HepG2 (cell line): ENCODE results near the gene SLC27A1. TPM values are rescaled to one million over a fixed set of nuclear protein-coding genes. Genes with fewer than 3 reads are reported as not detected.

Experiments used
- ATAC-seq: fragments of 200-7000 bp; cut with Tn5 transposase; 3 replicates; pipeline ENCODE4 v1.9.1; 2020; ENCODE audit warnings: mild to moderate bottlenecking, moderate library complexity
- BruUV-seq: library from RNA; stranded (reverse); fragments of 400-500 nt; replicated peaks from 2 replicates; lab custom pipeline; 2021; lab: Mats Ljungman, UMichigan
- CTCF ChIA-PET: fragments of 300-600 bp; formaldehyde crosslinking; extraction: SDS; loops from one replicate; lab custom pipeline; 2021; ENCODE audit warnings: low total read pairs, inconsistent platforms, low intra/inter-chr PET ratio; lab: Yijun Ruan, JAX
- POLR2A ChIA-PET: fragments of 350-600 bp; sonication (Branson Sonifier 250); formaldehyde crosslinking; loops from one replicate; lab custom pipeline; 2020; ENCODE audit warnings: antibody characterized with exemption, inconsistent platforms; lab: Yijun Ruan, JAX
- DNase-seq: peaks from one replicate; pipeline ENCODE4 v3.0.0-alpha.2; 2015; ENCODE audit warnings: low spot score
- FAIRE-seq: peaks from 3 replicates; lab custom pipeline; 2011; peaks lifted over from hg19 to GRCh38; lab: Jason Lieb, UNC
- H2AFZ ChIP-seq: one replicate; pipeline ENCODE4 v1.6.1; 2011; ENCODE audit warnings: low read length, inconsistent platforms
- H3K27ac ChIP-seq: fragments of 300-600 bp; 3 replicates; pipeline ENCODE4 v1.8.0; 2011; ENCODE audit warnings: mixed run types, mild to moderate bottlenecking, mixed read lengths, low read length, inconsistent platforms; ENCODE audit not compliant: insufficient read depth; ENCODE audit errors: extremely low read length
- H3K27me3 ChIP-seq, 2 experiments: fragments of 200-600 bp in 1 of 2; 2 replicates in 1 of 2; 3 replicates in 1 of 2; pipeline versions ENCODE4 v1.6.0 to v1.8.0; 2011; ENCODE audit warnings: low read length in 2 of 2, mild to moderate bottlenecking in 2 of 2, moderate library complexity in 2 of 2, inconsistent platforms in 1 of 2; ENCODE audit not compliant: insufficient read depth in 2 of 2, control insufficient read depth in 1 of 2
- H3K36me3 ChIP-seq, 2 experiments: fragments of 200-600 bp in 1 of 2; replicated peaks in 1 of 2; 2 replicates in 1 of 2; 3 replicates in 1 of 2; pipeline versions ENCODE4 v1.5.1 to v1.8.0; 2011; ENCODE audit warnings: low read length in 2 of 2, inconsistent platforms in 1 of 2; ENCODE audit not compliant: insufficient read depth in 2 of 2, control insufficient read depth in 1 of 2
- H3K4me1 ChIP-seq: 2 replicates; pipeline ENCODE4 v1.5.1; 2012; ENCODE audit warnings: low read length, inconsistent platforms; ENCODE audit not compliant: insufficient read depth
- H3K4me2 ChIP-seq: 2 replicates; pipeline ENCODE4 v1.6.0; 2011; ENCODE audit warnings: low read depth, low read length, inconsistent platforms
- H3K4me3 ChIP-seq, 3 experiments: fragments of 200-600 bp in 1 of 3; sonication (generic), shearing (Covaris generic) in 1 of 3; replicated peaks in 1 of 3; 2 replicates each; pipeline ENCODE4 v1.5.1; 2011 to 2016; ENCODE audit warnings: low read length in 3 of 3, inconsistent platforms in 2 of 3, low read depth in 2 of 3, mild to moderate bottlenecking in 2 of 3, control low read depth in 1 of 3, mixed read lengths in 1 of 3; ENCODE audit not compliant: insufficient read depth in 1 of 3
- H3K79me2 ChIP-seq: one replicate; pipeline ENCODE4 v1.6.1; 2011; ENCODE audit warnings: low read length, inconsistent platforms; ENCODE audit not compliant: insufficient read depth
- H3K9ac ChIP-seq: 2 replicates; pipeline ENCODE4 v1.6.0; 2011; ENCODE audit warnings: mild to moderate bottlenecking, low read depth, low read length, inconsistent platforms; ENCODE audit not compliant: insufficient read depth
- H3K9me3 ChIP-seq: 2 replicates; pipeline ENCODE4 v1.5.1; 2012; ENCODE audit warnings: mild to moderate bottlenecking, low read length
- H4K20me1 ChIP-seq: 2 replicates; pipeline ENCODE4 v1.6.0; 2011; ENCODE audit warnings: inconsistent platforms, mild to moderate bottlenecking, low read length, moderate library complexity; ENCODE audit not compliant: insufficient read depth
- MEF2D ChIP-seq: sonication (generic); formaldehyde crosslinking; IDR thresholded peaks from 2 replicates; pipeline ENCODE4 v1.5.1; 2020; ENCODE audit warnings: mild to moderate bottlenecking, missing genetic modification reagents
- MXD1 ChIP-seq: sonication (generic); formaldehyde crosslinking; IDR thresholded peaks from 2 replicates; pipeline ENCODE4 v1.4.0; 2020; ENCODE audit warnings: mild to moderate bottlenecking, missing genetic modification reagents
- NR2F1 ChIP-seq, 2 experiments: fragments of 450-650 bp in 1 of 2; formaldehyde crosslinking in 1 of 2; IDR thresholded peaks; 2 replicates each; pipeline versions ENCODE4 v1.5.0 to v1.6.1; 2016 to 2020; ENCODE audit warnings: mild to moderate bottlenecking in 1 of 2, missing compliant biosample characterization in 1 of 2, missing genetic modification reagents in 1 of 2, moderate library complexity in 1 of 2
- RFXAP ChIP-seq: sonication (generic); formaldehyde crosslinking; IDR thresholded peaks from 2 replicates; pipeline ENCODE4 v1.4.0; 2020; ENCODE audit warnings: missing genetic modification reagents, borderline replicate concordance
- ZBTB38 ChIP-seq: sonication (generic); formaldehyde crosslinking; IDR thresholded peaks from 2 replicates; pipeline ENCODE4 v1.5.1; 2020; ENCODE audit warnings: mild to moderate bottlenecking, missing genetic modification reagents
- ZBTB7A ChIP-seq: sonication (generic); formaldehyde crosslinking; IDR thresholded peaks from 2 replicates; pipeline ENCODE4 v1.8.0; 2022; ENCODE audit warnings: mild to moderate bottlenecking, missing genetic modification reagents
- ZNF710 ChIP-seq: sonication (generic); formaldehyde crosslinking; IDR thresholded peaks from 2 replicates; pipeline ENCODE4 v1.5.0; 2020; ENCODE audit warnings: mild to moderate bottlenecking, missing genetic modification reagents, borderline replicate concordance
- ZNF747 ChIP-seq: sonication (generic); formaldehyde crosslinking; IDR thresholded peaks from 2 replicates; pipeline ENCODE4 v1.8.1; 2023; ENCODE audit warnings: missing genetic modification reagents, mild to moderate bottlenecking, borderline replicate concordance
- WGBS: methylation state at CpG from one replicate; pipeline ENCODE4 v1.1.6; 2017; ENCODE audit warnings: low lambda C conversion rate; 5-methylcytosine and 5-hydroxymethylcytosine counted together
- in situ Hi-C: cut with HindIII; loops from 2 replicates; pipeline ENCODE4 v1.10.0; 2017; ENCODE audit warnings: low pct_unique_long_range_greater_than_20kb; ENCODE audit not compliant: extremely low pct_ligation_motif_present
- intact Hi-C: fragments of 100-400 bp; cut with micrococcal nuclease; formaldehyde crosslinking; loops from one replicate; pipeline ENCODE4 v1.10.0; 2022; ENCODE audit not compliant: unreplicated experiment
- polyA plus RNA-seq, 8 experiments: library from polyadenylated mRNA; depleted of rRNA in 3 of 8; stranded (reverse) in 7 of 8; unstranded in 1 of 8; fragments of >200 nt; fragmentation: Illumina TruSeq in 4 of 8; extraction: Trizol in 4 of 8; gene quantifications; 2 replicates each; pipeline versions ENCODE4 v1.2.1 to v1.2.3, GENCODE V29; 2011 to 2016; ENCODE audit warnings: low read depth in 4 of 8, missing spikeins in 1 of 8, mixed read lengths in 1 of 8; ENCODE audit not compliant: insufficient read depth in 1 of 8
- total RNA-seq, 5 experiments: library from RNA; depleted of rRNA; stranded (reverse); fragments of >200 nt; fragmentation: Illumina TruSeq; extraction: Trizol; gene quantifications; 2 replicates each; pipeline ENCODE4 v1.2.3, GENCODE V29; 2016; ENCODE audit warnings: low read depth in 1 of 5

SLC27A1 gene
- total and polyA plus RNA-seq, 2 of the 13 experiments (the other 11 are each of a cell fraction or from before 2014, with no cell fraction given) = 4.1 to 8.8 TPM

- 0 out of 5 replicates have a peak, but pooled peaks cover 1 to 3% of the 10 kb centered on the region in 2 experiments for H3K27me3 ChIP-seq
These were observed 54.8 kb downstream of the SLC27A1 start for GRCh38 chr19:17525141-17525540.

More at GRCh38 chr19:17525141-17525540, 54.8 kb downstream of the SLC27A1 start:
- no peaks in the 10 kb centered on the region for H3K79me2 ChIP-seq
- no peak overlapping the region for H3K27ac ChIP-seq
- in situ Hi-C loops (no loop called here), intact Hi-C loops (no loop called here)
- H3K36me3 ChIP-seq = no peaks in the 10 kb centered on the region
- FAIRE-seq (no peak), ATAC-seq (no peak), DNase-seq (no peak)
- no peaks in the 10 kb centered on the region for H4K20me1 ChIP-seq
- H3K4me3 ChIP-seq = no peak overlapping the region
- no peaks in the 10 kb centered on the region for H3K9me3 ChIP-seq
- POLR2A ChIA-PET = no interaction called here
- no peak overlapping the region for H3K9ac ChIP-seq
- 60% methylated on average over 9 of the region's 9 CpGs for WGBS
- H3K4me2 ChIP-seq = no peak overlapping the region
- TF ChIP-seq NR2F1 (CRISPR knock-in tag; IDR thresholded peaks at IDR 0.05) (no peak), MEF2D (CRISPR knock-in tag) (no peak), ZNF710 (no peak), ZBTB38 (CRISPR knock-in tag) (no peak), ZBTB7A (CRISPR knock-in tag) (no peak), ZNF747 (CRISPR knock-in tag) (no peak), RFXAP (CRISPR knock-in tag) (no peak), MXD1 (CRISPR knock-in tag) (no peak)
- no peak overlapping the region for H2AFZ ChIP-seq
- BruUV-seq = no TSS peak
- H3K4me1 ChIP-seq = peaks cover 28% of the 10 kb centered on the region
- CTCF ChIA-PET = no interaction called here
